Adrenal gland (tissue), 5 donors: ENCODE data around the gene MCF2L.

Experiments used
- POLR2A ChIP-seq, 2 donors: fragments of 450-650 bp; IDR thresholded peaks; one replicate each; pipeline ENCODE4 v1.6.1; 2017; ENCODE audit warnings: antibody characterized with exemption in 2 of 2, mild to moderate bottlenecking in 2 of 2, moderate library complexity in 1 of 2
- TF ChIP-seq, protein P1 (sequence below), 6 experiments: fragments of 450-650 bp in 4 of 6; fragments of 200-600 bp in 2 of 6; sonication (generic) in 1 of 6; IDR thresholded peaks; 1 replicate in 5 of 6; 2 replicates in 1 of 6; pipeline versions ENCODE4 v1.5.1 to v1.8.0; 2016 to 2021; ENCODE audit warnings: antibody characterized with exemption in 6 of 6, mild to moderate bottlenecking in 2 of 6, moderate library complexity in 1 of 6
- donor health status: DM: no; HTN: no; CAD: no.

DNA sequence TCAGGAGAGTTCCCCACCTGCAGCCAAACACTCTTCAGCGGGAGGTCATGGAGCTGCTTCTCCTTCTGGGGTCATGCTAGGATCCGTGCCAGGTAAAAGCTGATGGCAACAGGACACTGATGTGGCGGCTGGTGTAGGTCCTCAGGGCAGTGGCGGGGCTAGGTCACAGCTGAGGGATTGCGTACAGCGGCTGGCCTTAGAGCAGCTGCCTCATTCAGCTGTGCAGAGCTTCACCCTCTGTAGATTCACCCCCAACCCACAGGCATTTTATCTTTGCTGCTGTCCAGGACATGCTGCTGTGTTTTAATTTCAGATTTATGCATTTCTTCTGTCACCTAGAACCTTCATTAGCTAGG is 2.3 kb downstream of the MCF2L start:
- TF ChIP-seq, protein P1, sequence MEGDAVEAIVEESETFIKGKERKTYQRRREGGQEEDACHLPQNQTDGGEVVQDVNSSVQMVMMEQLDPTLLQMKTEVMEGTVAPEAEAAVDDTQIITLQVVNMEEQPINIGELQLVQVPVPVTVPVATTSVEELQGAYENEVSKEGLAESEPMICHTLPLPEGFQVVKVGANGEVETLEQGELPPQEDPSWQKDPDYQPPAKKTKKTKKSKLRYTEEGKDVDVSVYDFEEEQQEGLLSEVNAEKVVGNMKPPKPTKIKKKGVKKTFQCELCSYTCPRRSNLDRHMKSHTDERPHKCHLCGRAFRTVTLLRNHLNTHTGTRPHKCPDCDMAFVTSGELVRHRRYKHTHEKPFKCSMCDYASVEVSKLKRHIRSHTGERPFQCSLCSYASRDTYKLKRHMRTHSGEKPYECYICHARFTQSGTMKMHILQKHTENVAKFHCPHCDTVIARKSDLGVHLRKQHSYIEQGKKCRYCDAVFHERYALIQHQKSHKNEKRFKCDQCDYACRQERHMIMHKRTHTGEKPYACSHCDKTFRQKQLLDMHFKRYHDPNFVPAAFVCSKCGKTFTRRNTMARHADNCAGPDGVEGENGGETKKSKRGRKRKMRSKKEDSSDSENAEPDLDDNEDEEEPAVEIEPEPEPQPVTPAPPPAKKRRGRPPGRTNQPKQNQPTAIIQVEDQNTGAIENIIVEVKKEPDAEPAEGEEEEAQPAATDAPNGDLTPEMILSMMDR (IDR thresholded peaks at IDR 0.05): no peak
- no peak for TF ChIP-seq POLR2A (IDR thresholded peaks at IDR 0.05)
